Measurements from ENCODE around the gene PLPPR4. TPM values are rescaled to one million over a fixed set of nuclear protein-coding genes. Genes with fewer than 3 reads are reported as not detected.

Gene PLPPR4
- total RNA-seq, 1 donor from 2014 or later, result 0.15 TPM

- DNase-seq (ENCODE audit: low spot score), result no peak
- Mint-ChIP-seq H3K4me3 (ENCODE audit: unreplicated experiment) (no peak overlapping the region), H3K36me3 (ENCODE audit: low read depth, unreplicated experiment) (no peaks in the 10 kb centered on the region), H3K27me3 (ENCODE audit: unreplicated experiment) (no peaks in the 10 kb centered on the region), H3K9me3 (ENCODE audit: unreplicated experiment) (no peaks in the 10 kb centered on the region), H3K27ac (ENCODE audit: unreplicated experiment) (no peak overlapping the region), H3K4me1 (ENCODE audit: unreplicated experiment) (no peaks in the 10 kb centered on the region)
- no peak for TF ChIP-seq CTCF (IDR thresholded peaks at IDR 0.05; ENCODE audit: unreplicated experiment)
Observed at GRCh38 chr1:99218999-99219398, 45.3 kb upstream of the PLPPR4 start.

GRCh38 chr1:99227056-99227897, 37.0 kb upstream of the PLPPR4 start:
- no peak for TF ChIP-seq CTCF (IDR thresholded peaks at IDR 0.05; ENCODE audit: unreplicated experiment)
- Mint-ChIP-seq H3K27ac (ENCODE audit: unreplicated experiment) (no peak overlapping the region), H3K36me3 (ENCODE audit: low read depth, unreplicated experiment) (no peaks in the 10 kb centered on the region), H3K4me3 (ENCODE audit: unreplicated experiment) (no peak overlapping the region), H3K4me1 (ENCODE audit: unreplicated experiment) (no peaks in the 10 kb centered on the region), H3K27me3 (ENCODE audit: unreplicated experiment) (no peaks in the 10 kb centered on the region), H3K9me3 (ENCODE audit: unreplicated experiment) (no peaks in the 10 kb centered on the region)
- DNase-seq (ENCODE audit: low spot score), result no peak

GRCh38 chr1:99228153-99228552, 36.1 kb upstream of the PLPPR4 start:
- Mint-ChIP-seq H3K27me3 (ENCODE audit: unreplicated experiment) (no peaks in the 10 kb centered on the region), H3K27ac (ENCODE audit: unreplicated experiment) (no peak overlapping the region), H3K36me3 (ENCODE audit: low read depth, unreplicated experiment) (no peaks in the 10 kb centered on the region), H3K4me1 (ENCODE audit: unreplicated experiment) (no peaks in the 10 kb centered on the region), H3K4me3 (ENCODE audit: unreplicated experiment) (no peak overlapping the region), H3K9me3 (ENCODE audit: unreplicated experiment) (no peaks in the 10 kb centered on the region)
- no peak for TF ChIP-seq CTCF (IDR thresholded peaks at IDR 0.05; ENCODE audit: unreplicated experiment)
- DNase-seq (ENCODE audit: low spot score), result no peak

GRCh38 chr1:99229122-99229521, 35.2 kb upstream of the PLPPR4 start:
- Mint-ChIP-seq H3K4me1 (ENCODE audit: unreplicated experiment) (no peaks in the 10 kb centered on the region), H3K4me3 (ENCODE audit: unreplicated experiment) (no peak overlapping the region), H3K36me3 (ENCODE audit: low read depth, unreplicated experiment) (no peaks in the 10 kb centered on the region), H3K27me3 (ENCODE audit: unreplicated experiment) (no peaks in the 10 kb centered on the region), H3K27ac (ENCODE audit: unreplicated experiment) (no peak overlapping the region), H3K9me3 (ENCODE audit: unreplicated experiment) (no peaks in the 10 kb centered on the region)
- no peak for DNase-seq (ENCODE audit: low spot score)
- no peak for TF ChIP-seq CTCF (IDR thresholded peaks at IDR 0.05; ENCODE audit: unreplicated experiment)

- Mint-ChIP-seq H3K9me3 (ENCODE audit: unreplicated experiment) (no peaks in the 10 kb centered on the region), H3K4me1 (ENCODE audit: unreplicated experiment) (no peaks in the 10 kb centered on the region), H3K4me3 (ENCODE audit: unreplicated experiment) (no peak overlapping the region), H3K36me3 (ENCODE audit: low read depth, unreplicated experiment) (no peaks in the 10 kb centered on the region), H3K27ac (ENCODE audit: unreplicated experiment) (no peak overlapping the region), H3K27me3 (ENCODE audit: unreplicated experiment) (no peaks in the 10 kb centered on the region)
- no peak for TF ChIP-seq CTCF (IDR thresholded peaks at IDR 0.05; ENCODE audit: unreplicated experiment)
- DNase-seq (ENCODE audit: low spot score), result no peak
Observed at GRCh38 chr1:99230695-99231094, 33.6 kb upstream of the PLPPR4 start.

All from endothelial cell (in vitro differentiated cells).